ENCODE data around the gene SVOP. TPM values are rescaled to one million over a fixed set of nuclear protein-coding genes. Genes with fewer than 3 reads are reported as not detected.
"Not testable (repeated sequence)": the region's sequence is repeated elsewhere in the genome, so short reads cannot be mapped to it uniquely, and the experiment has no call there.

SVOP gene
- total RNA-seq, 2 donors from 2014 or later = not detected

- peaks cover 13 to 24% of the 10 kb centered on the region in 2 donors for H3K36me3 Mint-ChIP-seq
- DNase-seq (ENCODE audit: low spot score in 2 of 2); ATAC-seq; H3K9me3 Mint-ChIP-seq: not testable (repeated sequence)
- H3K27ac Mint-ChIP-seq = peak overlapping the region in 1 of 2 donors; percentile 94
Observed at GRCh38 chr12:108859141-108859922, 161.5 kb downstream of the SVOP start.

- Mint-ChIP-seq H3K27ac (peak overlapping the region; percentile 67 to 94), H3K9me3 (no peaks in the 10 kb centered on the region), H3K36me3 (peaks cover 13 to 27% of the 10 kb centered on the region in 2 donors)
- DNase-seq (ENCODE audit: low spot score in 2 of 2) (no peak), ATAC-seq (no peak)
Observed at GRCh38 chr12:108858311-108859074, 162.4 kb downstream of the SVOP start.

Other genes starting within 250 kb of the SVOP start
- gene SSH1, start 163.5 kb downstream of the SVOP start, total RNA-seq = 10 to 100 TPM; 25.3 to 36.0 TPM
- not detected for gene DAO, start 141.0 kb downstream of the SVOP start, total RNA-seq
- 10 to 100 TPM; 10.4 to 21.0 TPM for gene USP30, start 31.5 kb upstream of the SVOP start, total RNA-seq
- gene ALKBH2, start 72.4 kb upstream of the SVOP start, total RNA-seq = 10 to 100 TPM; 32.7 to 33.9 TPM
- 10 to 100 TPM; 49.3 to 74.9 TPM for gene UNG, start 76.5 kb upstream of the SVOP start, total RNA-seq
- gene ACACB, start 95.5 kb upstream of the SVOP start, total RNA-seq = 10 to 100 TPM; 13.4 to 23.7 TPM

Data from activated naive CD4-positive, alpha-beta T cell treated with anti-CD3 and anti-CD28 coated beads, Interleukin-2, amount 50 U/mL, for 72 hours (primary cell).